ENCODE measurements around the gene MARCHF3. TPM values are rescaled to one million over a fixed set of nuclear protein-coding genes. Genes with fewer than 3 reads are reported as not detected.

The MARCHF3 gene
- total and polyA plus RNA-seq, 10 of the 15 experiments (the other 5 are each of a cell fraction or from before 2014, with no cell fraction given) = 3.6 to 24.1 (median 11.3) TPM

DNA sequence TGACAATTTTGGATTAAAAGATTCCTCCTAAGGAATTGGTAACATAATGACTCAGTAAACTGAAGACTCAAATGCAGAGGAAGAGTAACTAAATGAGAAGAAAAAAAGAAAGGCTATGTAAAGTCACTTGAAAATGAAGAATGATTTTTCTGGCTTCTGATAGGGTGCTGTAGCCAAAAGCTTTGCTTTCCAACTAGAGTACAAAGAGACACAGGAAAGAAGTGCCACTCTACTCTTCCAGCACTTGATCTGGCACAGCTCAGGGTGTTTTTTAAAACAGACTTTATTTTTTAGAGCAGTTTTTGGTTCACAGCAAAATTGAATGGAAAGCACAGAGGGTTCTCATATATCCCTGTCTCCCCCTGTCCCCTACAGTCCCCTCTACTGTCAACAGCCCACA is 130.9 kb downstream of the MARCHF3 start:
- ATAC-seq (no peak), FAIRE-seq (no peak), DNase-seq (ENCODE audit: low read depth, low spot score) (no peak)
- POLR2A ChIA-PET = no interaction called here
- RAD21 ChIA-PET (ENCODE audit: unreplicated experiment) = no interaction called here
- H3K36me3 ChIP-seq (ENCODE audit: control insufficient read depth in 2 of 2, insufficient read depth in 2 of 2, low read length in 1 of 2) = no peaks in the 10 kb centered on the region
- no peaks in the 10 kb centered on the region for H3K4me1 ChIP-seq (ENCODE audit: control insufficient read depth, insufficient read depth, low read length)
- no TSS peak for BruUV-seq (replicated peaks)
- no peaks in the 10 kb centered on the region for H3K9me3 ChIP-seq (replicated peaks; ENCODE audit: control insufficient read depth, insufficient read depth, low read length)
- intact Hi-C loops (cut with micrococcal nuclease; ENCODE audit: unreplicated experiment) = no loop called here
- in situ Hi-C loops (cut with MboI) = no loop called here
- SMC1A ChIA-PET (ENCODE audit: uncharacterized antibody, unreplicated experiment) = interaction anchor here (1.4 kb wide), 1 partner anchor 16 kb away, joined by 4 read pairs; no protein-coding TSS in a partner anchor
- H2AFZ ChIP-seq (ENCODE audit: control insufficient read depth, low read depth, low read length) = no peak overlapping the region
- H3K79me2 ChIP-seq (ENCODE audit: control insufficient read depth, insufficient read depth, low read length) = no peaks in the 10 kb centered on the region
- H3K27me3 ChIP-seq (replicated peaks in 1 of 2; ENCODE audit: control insufficient read depth in 2 of 2, insufficient read depth in 2 of 2, low read length in 1 of 2) = no peaks in the 10 kb centered on the region
- TF ChIP-seq, protein P1, sequence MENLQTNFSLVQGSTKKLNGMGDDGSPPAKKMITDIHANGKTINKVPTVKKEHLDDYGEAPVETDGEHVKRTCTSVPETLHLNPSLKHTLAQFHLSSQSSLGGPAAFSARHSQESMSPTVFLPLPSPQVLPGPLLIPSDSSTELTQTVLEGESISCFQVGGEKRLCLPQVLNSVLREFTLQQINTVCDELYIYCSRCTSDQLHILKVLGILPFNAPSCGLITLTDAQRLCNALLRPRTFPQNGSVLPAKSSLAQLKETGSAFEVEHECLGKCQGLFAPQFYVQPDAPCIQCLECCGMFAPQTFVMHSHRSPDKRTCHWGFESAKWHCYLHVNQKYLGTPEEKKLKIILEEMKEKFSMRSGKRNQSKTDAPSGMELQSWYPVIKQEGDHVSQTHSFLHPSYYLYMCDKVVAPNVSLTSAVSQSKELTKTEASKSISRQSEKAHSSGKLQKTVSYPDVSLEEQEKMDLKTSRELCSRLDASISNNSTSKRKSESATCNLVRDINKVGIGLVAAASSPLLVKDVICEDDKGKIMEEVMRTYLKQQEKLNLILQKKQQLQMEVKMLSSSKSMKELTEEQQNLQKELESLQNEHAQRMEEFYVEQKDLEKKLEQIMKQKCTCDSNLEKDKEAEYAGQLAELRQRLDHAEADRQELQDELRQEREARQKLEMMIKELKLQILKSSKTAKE (IDR thresholded peaks at IDR 0.05; ENCODE audit: low read depth, poor library complexity, severe bottlenecking) = no peak
- TF ChIP-seq POLR2A (IDR thresholded peaks at IDR 0.05; ENCODE audit: low read depth, low read length) (no peak), TCF12 (IDR thresholded peaks at IDR 0.05; ENCODE audit: low read depth, low read length) (no peak), MYB (IDR thresholded peaks at IDR 0.05; ENCODE audit: borderline replicate concordance, low read depth, low read length) (no peak), CHD1 (IDR thresholded peaks at IDR 0.05; ENCODE audit: low read depth, low read length) (no peak)
- TF ChIP-seq, protein P2, sequence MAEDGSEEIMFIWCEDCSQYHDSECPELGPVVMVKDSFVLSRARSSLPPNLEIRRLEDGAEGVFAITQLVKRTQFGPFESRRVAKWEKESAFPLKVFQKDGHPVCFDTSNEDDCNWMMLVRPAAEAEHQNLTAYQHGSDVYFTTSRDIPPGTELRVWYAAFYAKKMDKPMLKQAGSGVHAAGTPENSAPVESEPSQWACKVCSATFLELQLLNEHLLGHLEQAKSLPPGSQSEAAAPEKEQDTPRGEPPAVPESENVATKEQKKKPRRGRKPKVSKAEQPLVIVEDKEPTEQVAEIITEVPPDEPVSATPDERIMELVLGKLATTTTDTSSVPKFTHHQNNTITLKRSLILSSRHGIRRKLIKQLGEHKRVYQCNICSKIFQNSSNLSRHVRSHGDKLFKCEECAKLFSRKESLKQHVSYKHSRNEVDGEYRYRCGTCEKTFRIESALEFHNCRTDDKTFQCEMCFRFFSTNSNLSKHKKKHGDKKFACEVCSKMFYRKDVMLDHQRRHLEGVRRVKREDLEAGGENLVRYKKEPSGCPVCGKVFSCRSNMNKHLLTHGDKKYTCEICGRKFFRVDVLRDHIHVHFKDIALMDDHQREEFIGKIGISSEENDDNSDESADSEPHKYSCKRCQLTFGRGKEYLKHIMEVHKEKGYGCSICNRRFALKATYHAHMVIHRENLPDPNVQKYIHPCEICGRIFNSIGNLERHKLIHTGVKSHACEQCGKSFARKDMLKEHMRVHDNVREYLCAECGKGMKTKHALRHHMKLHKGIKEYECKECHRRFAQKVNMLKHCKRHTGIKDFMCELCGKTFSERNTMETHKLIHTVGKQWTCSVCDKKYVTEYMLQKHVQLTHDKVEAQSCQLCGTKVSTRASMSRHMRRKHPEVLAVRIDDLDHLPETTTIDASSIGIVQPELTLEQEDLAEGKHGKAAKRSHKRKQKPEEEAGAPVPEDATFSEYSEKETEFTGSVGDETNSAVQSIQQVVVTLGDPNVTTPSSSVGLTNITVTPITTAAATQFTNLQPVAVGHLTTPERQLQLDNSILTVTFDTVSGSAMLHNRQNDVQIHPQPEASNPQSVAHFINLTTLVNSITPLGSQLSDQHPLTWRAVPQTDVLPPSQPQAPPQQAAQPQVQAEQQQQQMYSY (CRISPR knock-in tag; IDR thresholded peaks at IDR 0.05) = no peak
- H3K9ac ChIP-seq (ENCODE audit: control insufficient read depth, insufficient read depth, low read length) = no peak overlapping the region
- no peak overlapping the region for H3K4me3 ChIP-seq
- no peak overlapping the region for H3K4me2 ChIP-seq (ENCODE audit: control insufficient read depth, insufficient read depth)
- CTCF ChIA-PET = no interaction called here
- no peaks in the 10 kb centered on the region for H4K20me1 ChIP-seq (ENCODE audit: control insufficient read depth, insufficient read depth)
- no peak overlapping the region for H3K27ac ChIP-seq (ENCODE audit: control insufficient read depth, insufficient read depth)

All from GM12878 (cell line).